ENCODE results near the gene TSR1.

Gene TSR1

GRCh38 chr17:2351269-2351668 lies 15.0 kb upstream of the TSR1 start:
- TF ChIP-seq REST (IDR thresholded peaks at IDR 0.05; ENCODE audit: insufficient replicate concordance, low read depth): no peak
- no peak for TF ChIP-seq POLR2AphosphoS5 (IDR thresholded peaks at IDR 0.05; ENCODE audit: low read depth)
- no peak for TF ChIP-seq CTCF (IDR thresholded peaks at IDR 0.05; ENCODE audit: insufficient read depth, low read length)
- no peak for TF ChIP-seq GABPA (IDR thresholded peaks at IDR 0.05; ENCODE audit: low read depth)
- no peak for TF ChIP-seq SPI1 (IDR thresholded peaks at IDR 0.05; ENCODE audit: borderline replicate concordance, low read depth)
- Histone ChIP-seq H3K27ac (replicated peaks) (no peak overlapping the region), H3K4me3 (replicated peaks; ENCODE audit: insufficient read depth, low read length) (no peak overlapping the region), H3K27me3 (ENCODE audit: insufficient read depth, poor library complexity, severe bottlenecking) (no peaks in the 10 kb centered on the region)
- no peak for DNase-seq (ENCODE audit: low read depth in 1 of 2, low spot score in 1 of 2)

- Histone ChIP-seq H3K4me3 (replicated peaks; ENCODE audit: insufficient read depth, low read length) (no peak overlapping the region), H3K27ac (replicated peaks) (no peak overlapping the region), H3K27me3 (ENCODE audit: insufficient read depth, poor library complexity, severe bottlenecking) (no peaks in the 10 kb centered on the region)
- no peak for TF ChIP-seq REST (IDR thresholded peaks at IDR 0.05; ENCODE audit: insufficient replicate concordance, low read depth)
- DNase-seq (ENCODE audit: low read depth in 1 of 2, low spot score in 1 of 2): no peak
These were observed 11.8 kb upstream of the TSR1 start for GRCh38 chr17:2347805-2348685.

GRCh38 chr17:2346475-2346874 lies 10.2 kb upstream of the TSR1 start:
- no peaks in the 10 kb centered on the region for H3K27me3 ChIP-seq (ENCODE audit: insufficient read depth, poor library complexity, severe bottlenecking)
- H3K27ac ChIP-seq (replicated peaks): no peak overlapping the region
- no peak for TF ChIP-seq CTCF (IDR thresholded peaks at IDR 0.05; ENCODE audit: insufficient read depth, low read length)
- TF ChIP-seq SPI1 (IDR thresholded peaks at IDR 0.05; ENCODE audit: borderline replicate concordance, low read depth): no peak
- TF ChIP-seq GABPA (IDR thresholded peaks at IDR 0.05; ENCODE audit: low read depth): no peak
- TF ChIP-seq REST (IDR thresholded peaks at IDR 0.05; ENCODE audit: insufficient replicate concordance, low read depth): no peak
- TF ChIP-seq POLR2AphosphoS5 (IDR thresholded peaks at IDR 0.05; ENCODE audit: low read depth): no peak
- no peak for DNase-seq (ENCODE audit: low read depth in 1 of 2, low spot score in 1 of 2)
- H3K4me3 ChIP-seq (replicated peaks; ENCODE audit: insufficient read depth, low read length): no peak overlapping the region

Measured in HL-60 (cell line).